HepG2 (cell line): ENCODE results near the gene HTR2A. TPM values are rescaled to one million over a fixed set of nuclear protein-coding genes. Genes with fewer than 3 reads are reported as not detected.

ENCODE experiments used
- ATAC-seq: fragments of 200-7000 bp; cut with Tn5 transposase; 3 replicates; pipeline ENCODE4 v1.9.1; 2020; ENCODE audit warnings: mild to moderate bottlenecking, moderate library complexity
- BruUV-seq: library from RNA; stranded (reverse); fragments of 400-500 nt; replicated peaks from 2 replicates; lab custom pipeline; 2021; lab: Mats Ljungman, UMichigan
- CTCF ChIA-PET: fragments of 300-600 bp; formaldehyde crosslinking; extraction: SDS; loops from one replicate; lab custom pipeline; 2021; ENCODE audit warnings: low total read pairs, inconsistent platforms, low intra/inter-chr PET ratio; lab: Yijun Ruan, JAX
- POLR2A ChIA-PET: fragments of 350-600 bp; sonication (Branson Sonifier 250); formaldehyde crosslinking; loops from one replicate; lab custom pipeline; 2020; ENCODE audit warnings: antibody characterized with exemption, inconsistent platforms; lab: Yijun Ruan, JAX
- DNase-seq: peaks from one replicate; pipeline ENCODE4 v3.0.0-alpha.2; 2015; ENCODE audit warnings: low spot score
- FAIRE-seq: peaks from 3 replicates; lab custom pipeline; 2011; peaks lifted over from hg19 to GRCh38; lab: Jason Lieb, UNC
- H2AFZ ChIP-seq: one replicate; pipeline ENCODE4 v1.6.1; 2011; ENCODE audit warnings: low read length, inconsistent platforms
- H3K27ac ChIP-seq: fragments of 300-600 bp; 3 replicates; pipeline ENCODE4 v1.8.0; 2011; ENCODE audit warnings: mixed run types, mild to moderate bottlenecking, mixed read lengths, low read length, inconsistent platforms; ENCODE audit not compliant: insufficient read depth; ENCODE audit errors: extremely low read length
- H3K27me3 ChIP-seq, 2 experiments: fragments of 200-600 bp in 1 of 2; 2 replicates in 1 of 2; 3 replicates in 1 of 2; pipeline versions ENCODE4 v1.6.0 to v1.8.0; 2011; ENCODE audit warnings: low read length in 2 of 2, mild to moderate bottlenecking in 2 of 2, moderate library complexity in 2 of 2, inconsistent platforms in 1 of 2; ENCODE audit not compliant: insufficient read depth in 2 of 2, control insufficient read depth in 1 of 2
- H3K36me3 ChIP-seq, 2 experiments: fragments of 200-600 bp in 1 of 2; replicated peaks in 1 of 2; 2 replicates in 1 of 2; 3 replicates in 1 of 2; pipeline versions ENCODE4 v1.5.1 to v1.8.0; 2011; ENCODE audit warnings: low read length in 2 of 2, inconsistent platforms in 1 of 2; ENCODE audit not compliant: insufficient read depth in 2 of 2, control insufficient read depth in 1 of 2
- H3K4me1 ChIP-seq: 2 replicates; pipeline ENCODE4 v1.5.1; 2012; ENCODE audit warnings: low read length, inconsistent platforms; ENCODE audit not compliant: insufficient read depth
- H3K4me2 ChIP-seq: 2 replicates; pipeline ENCODE4 v1.6.0; 2011; ENCODE audit warnings: low read depth, low read length, inconsistent platforms
- H3K4me3 ChIP-seq, 3 experiments: fragments of 200-600 bp in 1 of 3; sonication (generic), shearing (Covaris generic) in 1 of 3; replicated peaks in 1 of 3; 2 replicates each; pipeline ENCODE4 v1.5.1; 2011 to 2016; ENCODE audit warnings: low read length in 3 of 3, inconsistent platforms in 2 of 3, low read depth in 2 of 3, mild to moderate bottlenecking in 2 of 3, control low read depth in 1 of 3, mixed read lengths in 1 of 3; ENCODE audit not compliant: insufficient read depth in 1 of 3
- H3K79me2 ChIP-seq: one replicate; pipeline ENCODE4 v1.6.1; 2011; ENCODE audit warnings: low read length, inconsistent platforms; ENCODE audit not compliant: insufficient read depth
- H3K9ac ChIP-seq: 2 replicates; pipeline ENCODE4 v1.6.0; 2011; ENCODE audit warnings: mild to moderate bottlenecking, low read depth, low read length, inconsistent platforms; ENCODE audit not compliant: insufficient read depth
- H3K9me3 ChIP-seq: 2 replicates; pipeline ENCODE4 v1.5.1; 2012; ENCODE audit warnings: mild to moderate bottlenecking, low read length
- H4K20me1 ChIP-seq: 2 replicates; pipeline ENCODE4 v1.6.0; 2011; ENCODE audit warnings: inconsistent platforms, mild to moderate bottlenecking, low read length, moderate library complexity; ENCODE audit not compliant: insufficient read depth
- BORCS8-MEF2B ChIP-seq: sonication (generic); formaldehyde crosslinking; IDR thresholded peaks from 2 replicates; pipeline ENCODE4 v1.8.0; 2022; ENCODE audit warnings: mild to moderate bottlenecking, missing genetic modification reagents
- CENPT ChIP-seq: sonication (generic); formaldehyde crosslinking; IDR thresholded peaks from 2 replicates; pipeline ENCODE4 v1.8.0; 2022; ENCODE audit warnings: low read depth, mild to moderate bottlenecking, moderate library complexity, missing genetic modification reagents
- FOXJ3 ChIP-seq: sonication (generic); formaldehyde crosslinking; IDR thresholded peaks from 2 replicates; pipeline ENCODE4 v1.4.0; 2020; ENCODE audit warnings: missing genetic modification reagents, mild to moderate bottlenecking, borderline replicate concordance
- GATAD2A ChIP-seq: IDR thresholded peaks from 2 replicates; pipeline ENCODE4 v1.6.1; 2016
- KLF16 ChIP-seq, 2 experiments: sonication (generic) in 1 of 2; formaldehyde crosslinking in 1 of 2; IDR thresholded peaks; 2 replicates each; pipeline versions ENCODE4 v1.6.1 to v1.8.0; 2016 to 2023; ENCODE audit warnings: missing genetic modification reagents in 2 of 2, missing compliant biosample characterization in 1 of 2
- KMT2A ChIP-seq: sonication (generic); formaldehyde crosslinking; IDR thresholded peaks from 2 replicates; pipeline ENCODE4 v1.4.0; 2020; ENCODE audit warnings: missing genetic modification reagents
- MAFF ChIP-seq: IDR thresholded peaks from 2 replicates; pipeline ENCODE4 v1.6.1; 2011; ENCODE audit warnings: low read depth, low read length, improper control_type of control experiment
- MAFK ChIP-seq, 2 experiments: IDR thresholded peaks in 1 of 2; conservative IDR thresholded peaks in 1 of 2; 2 replicates each; pipeline ENCODE4 v1.6.1; 2011; ENCODE audit warnings: improper control_type of control experiment in 2 of 2, low read length in 2 of 2
- NFE2L2 ChIP-seq: fragments of 150-350 bp; IDR thresholded peaks from 2 replicates; pipeline ENCODE4 v1.6.1; 2014; ENCODE audit warnings: low read length
- SMC3 ChIP-seq: IDR thresholded peaks from 2 replicates; pipeline ENCODE4 v1.6.1; 2011; ENCODE audit warnings: low read length, improper control_type of control experiment
- SUZ12 ChIP-seq: fragments of 150-350 bp; IDR thresholded peaks from 2 replicates; pipeline ENCODE4 v1.6.1; 2014; ENCODE audit warnings: low read depth, low read length
- TEAD3 ChIP-seq: optimal IDR thresholded peaks from 2 replicates; pipeline ENCODE3; 2016; ENCODE audit warnings: borderline replicate concordance
- ZBTB3 ChIP-seq: sonication (generic); formaldehyde crosslinking; IDR thresholded peaks from 2 replicates; pipeline ENCODE4 v1.4.0; 2020; ENCODE audit warnings: low read depth, mild to moderate bottlenecking, moderate library complexity, missing genetic modification reagents, borderline replicate concordance
- ZGPAT ChIP-seq: IDR thresholded peaks from 2 replicates; pipeline ENCODE4 v1.6.1; 2016; ENCODE audit warnings: mild to moderate bottlenecking
- ZNF20 ChIP-seq: sonication (generic); formaldehyde crosslinking; IDR thresholded peaks from 2 replicates; pipeline ENCODE4 v1.4.0; 2020; ENCODE audit warnings: mild to moderate bottlenecking, moderate library complexity, missing genetic modification reagents
- ZNF33A ChIP-seq: sonication (generic); formaldehyde crosslinking; IDR thresholded peaks from 2 replicates; pipeline ENCODE4 v1.5.1; 2020; ENCODE audit warnings: missing genetic modification reagents, mild to moderate bottlenecking, moderate library complexity, borderline replicate concordance
- ZNF362 ChIP-seq: sonication (generic); formaldehyde crosslinking; IDR thresholded peaks from 2 replicates; pipeline ENCODE4 v1.4.0; 2020; ENCODE audit warnings: missing genetic modification reagents, mild to moderate bottlenecking, borderline replicate concordance
- ZNF674 ChIP-seq: sonication (generic); formaldehyde crosslinking; IDR thresholded peaks from 2 replicates; pipeline ENCODE4 v1.5.0; 2020; ENCODE audit warnings: low read depth, mild to moderate bottlenecking, missing genetic modification reagents
- WGBS: methylation state at CpG from one replicate; pipeline ENCODE4 v1.1.6; 2017; ENCODE audit warnings: low lambda C conversion rate; 5-methylcytosine and 5-hydroxymethylcytosine counted together
- in situ Hi-C: cut with HindIII; loops from 2 replicates; pipeline ENCODE4 v1.10.0; 2017; ENCODE audit warnings: low pct_unique_long_range_greater_than_20kb; ENCODE audit not compliant: extremely low pct_ligation_motif_present
- intact Hi-C: fragments of 100-400 bp; cut with micrococcal nuclease; formaldehyde crosslinking; loops from one replicate; pipeline ENCODE4 v1.10.0; 2022; ENCODE audit not compliant: unreplicated experiment
- polyA plus RNA-seq, 8 experiments: library from polyadenylated mRNA; depleted of rRNA in 3 of 8; stranded (reverse) in 7 of 8; unstranded in 1 of 8; fragments of >200 nt; fragmentation: Illumina TruSeq in 4 of 8; extraction: Trizol in 4 of 8; gene quantifications; 2 replicates each; pipeline versions ENCODE4 v1.2.1 to v1.2.3, GENCODE V29; 2011 to 2016; ENCODE audit warnings: low read depth in 4 of 8, missing spikeins in 1 of 8, mixed read lengths in 1 of 8; ENCODE audit not compliant: insufficient read depth in 1 of 8
- total RNA-seq, 5 experiments: library from RNA; depleted of rRNA; stranded (reverse); fragments of >200 nt; fragmentation: Illumina TruSeq; extraction: Trizol; gene quantifications; 2 replicates each; pipeline ENCODE4 v1.2.3, GENCODE V29; 2016; ENCODE audit warnings: low read depth in 1 of 5
- TF ChIP-seq, protein P1 (sequence below), 2 experiments: fragments of 450-650 bp in 1 of 2; sonication (generic) in 1 of 2; formaldehyde crosslinking; IDR thresholded peaks; 2 replicates each; pipeline versions ENCODE4 v1.5.0 to v1.8.0; 2020 to 2022; ENCODE audit warnings: mild to moderate bottlenecking in 1 of 2, missing genetic modification reagents in 1 of 2
- TF ChIP-seq, protein P2 (sequence below): sonication (generic); formaldehyde crosslinking; IDR thresholded peaks from 2 replicates; pipeline ENCODE4 v1.4.0; 2020; ENCODE audit warnings: missing genetic modification reagents

HTR2A gene
- total and polyA plus RNA-seq, 2 of the 13 experiments (the other 11 are each of a cell fraction or from before 2014, with no cell fraction given), result not detected

- Histone ChIP-seq H3K9me3 (0 out of 2 replicates have a peak, but pooled peaks cover 6% of the 10 kb centered on the region), H3K27ac (no peak overlapping the region), H3K79me2 (no peaks in the 10 kb centered on the region), H3K27me3 (no peaks in the 10 kb centered on the region), H3K4me2 (no peak overlapping the region), H3K36me3 (no peaks in the 10 kb centered on the region), H4K20me1 (no peaks in the 10 kb centered on the region), H3K4me1 (no peaks in the 10 kb centered on the region), H3K4me3 (no peak overlapping the region), H3K9ac (no peak overlapping the region), H2AFZ (no peak overlapping the region)
- ChIA-PET CTCF (no interaction called here), POLR2A (no interaction called here)
- WGBS, result 0% methylated on average over 1 of the region's 1 CpG
- BruUV-seq, result no TSS peak
- ATAC-seq (no peak), DNase-seq (no peak), FAIRE-seq (no peak)
- TF ChIP-seq, protein P1, sequence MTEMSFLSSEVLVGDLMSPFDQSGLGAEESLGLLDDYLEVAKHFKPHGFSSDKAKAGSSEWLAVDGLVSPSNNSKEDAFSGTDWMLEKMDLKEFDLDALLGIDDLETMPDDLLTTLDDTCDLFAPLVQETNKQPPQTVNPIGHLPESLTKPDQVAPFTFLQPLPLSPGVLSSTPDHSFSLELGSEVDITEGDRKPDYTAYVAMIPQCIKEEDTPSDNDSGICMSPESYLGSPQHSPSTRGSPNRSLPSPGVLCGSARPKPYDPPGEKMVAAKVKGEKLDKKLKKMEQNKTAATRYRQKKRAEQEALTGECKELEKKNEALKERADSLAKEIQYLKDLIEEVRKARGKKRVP (CRISPR knock-in tag; IDR thresholded peaks at IDR 0.05), result no peak
- no peak for TF ChIP-seq KLF16 (CRISPR knock-in tag; IDR thresholded peaks at IDR 0.05)
- TF ChIP-seq ZNF33A, result no peak
- no peak for TF ChIP-seq BORCS8-MEF2B (CRISPR knock-in tag)
- TF ChIP-seq ZNF20 (CRISPR knock-in tag), result no peak
- TF ChIP-seq FOXJ3 (CRISPR knock-in tag), result no peak
- TF ChIP-seq GATAD2A (CRISPR knock-in tag), result no peak
- TF ChIP-seq SMC3, result no peak
- TF ChIP-seq ZNF362 (CRISPR knock-in tag), result no peak
- TF ChIP-seq MAFK (conservative IDR thresholded peaks at IDR 0.05 in 1 of 2, IDR thresholded peaks at IDR 0.05 in 1 of 2; ENCODE audit: low read length in 2 of 2), result peak; percentile 33 to 37; a peak in 2 of 4 replicates
- no peak for TF ChIP-seq TEAD3 (CRISPR knock-in tag)
- TF ChIP-seq NFE2L2, result peak; percentile 86
- TF ChIP-seq, protein P2, sequence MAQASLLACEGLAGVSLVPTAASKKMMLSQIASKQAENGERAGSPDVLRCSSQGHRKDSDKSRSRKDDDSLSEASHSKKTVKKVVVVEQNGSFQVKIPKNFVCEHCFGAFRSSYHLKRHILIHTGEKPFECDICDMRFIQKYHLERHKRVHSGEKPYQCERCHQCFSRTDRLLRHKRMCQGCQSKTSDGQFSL, result no peak
- no peak for TF ChIP-seq ZNF674 (CRISPR knock-in tag)
- no peak for TF ChIP-seq ZBTB3 (CRISPR knock-in tag)
- no peak for TF ChIP-seq SUZ12
- TF ChIP-seq ZGPAT (CRISPR knock-in tag), result no peak
- 0 out of 2 replicates have a peak, but pooled peaks have one; percentile 1 for TF ChIP-seq MAFF
- no peak for TF ChIP-seq CENPT (CRISPR knock-in tag)
- no peak for TF ChIP-seq KMT2A (CRISPR knock-in tag)
- intact Hi-C loops (no loop called here), in situ Hi-C loops (no loop called here)
Measured at GRCh38 chr13:46934749-46935148, 37.9 kb upstream of the HTR2A start.
